GM11168 (cell line): ENCODE measurements around the gene IRX4.

Source experiments
- in situ Hi-C: fragments of 300-500 bp; cut with MboI; formaldehyde crosslinking; loops from one replicate; pipeline ENCODE4 v1.12.0; 2022; ENCODE audit warnings: low sequenced_read_pairs; ENCODE audit not compliant: unreplicated experiment

Gene IRX4

DNA sequence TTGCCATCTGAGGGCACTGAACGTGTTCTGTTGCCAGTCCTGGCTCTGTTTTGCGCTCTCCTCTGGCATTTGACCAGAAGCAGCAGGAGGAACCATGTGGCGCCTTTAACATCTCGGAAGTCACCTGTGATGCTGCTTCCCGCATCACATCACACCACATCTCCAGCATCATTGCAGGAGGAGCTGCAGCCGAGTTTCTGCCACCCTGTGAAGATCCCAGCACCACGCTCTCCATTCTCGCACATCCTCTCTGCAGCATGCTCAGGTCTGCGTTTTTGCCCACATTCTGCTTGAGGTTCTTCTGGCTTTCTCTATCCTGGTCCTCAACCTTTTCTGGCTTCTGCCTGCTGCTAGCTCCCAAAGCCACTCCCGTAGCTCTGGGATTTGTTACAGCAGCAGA lies 11.0 kb upstream of the IRX4 start:
- in situ Hi-C loops = no loop called here

- in situ Hi-C loops = no loop called here
Measured at GRCh38 chr5:1892685-1893445, 10.1 kb upstream of the IRX4 start.

DNA sequence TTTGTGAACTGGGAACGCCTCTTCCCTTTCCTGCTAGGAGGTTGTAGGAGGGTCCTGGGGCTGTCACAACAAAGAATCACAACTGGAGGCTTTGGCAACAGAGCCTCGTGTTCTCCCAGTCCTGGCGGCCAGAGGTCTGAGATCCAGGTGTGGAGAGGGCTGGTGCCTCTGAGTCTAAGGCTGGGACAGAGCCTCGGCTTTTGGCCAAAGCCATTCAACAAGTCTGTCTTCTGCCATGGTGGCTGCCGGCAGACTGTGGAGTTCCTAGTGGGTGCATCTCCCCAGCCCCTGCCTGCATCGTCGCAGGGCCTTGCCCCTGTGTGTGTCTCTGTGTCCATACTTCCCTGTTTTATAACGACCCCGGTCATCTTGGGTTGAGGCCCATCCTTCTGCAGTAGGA lies 9.5 kb upstream of the IRX4 start:
- in situ Hi-C loops = no loop called here

GRCh38 chr5:1891391-1891790 lies 8.7 kb upstream of the IRX4 start:
- in situ Hi-C loops = no loop called here

- in situ Hi-C loops = no loop called here
Measured at GRCh38 chr5:1890296-1890695, 7.6 kb upstream of the IRX4 start.

DNA sequence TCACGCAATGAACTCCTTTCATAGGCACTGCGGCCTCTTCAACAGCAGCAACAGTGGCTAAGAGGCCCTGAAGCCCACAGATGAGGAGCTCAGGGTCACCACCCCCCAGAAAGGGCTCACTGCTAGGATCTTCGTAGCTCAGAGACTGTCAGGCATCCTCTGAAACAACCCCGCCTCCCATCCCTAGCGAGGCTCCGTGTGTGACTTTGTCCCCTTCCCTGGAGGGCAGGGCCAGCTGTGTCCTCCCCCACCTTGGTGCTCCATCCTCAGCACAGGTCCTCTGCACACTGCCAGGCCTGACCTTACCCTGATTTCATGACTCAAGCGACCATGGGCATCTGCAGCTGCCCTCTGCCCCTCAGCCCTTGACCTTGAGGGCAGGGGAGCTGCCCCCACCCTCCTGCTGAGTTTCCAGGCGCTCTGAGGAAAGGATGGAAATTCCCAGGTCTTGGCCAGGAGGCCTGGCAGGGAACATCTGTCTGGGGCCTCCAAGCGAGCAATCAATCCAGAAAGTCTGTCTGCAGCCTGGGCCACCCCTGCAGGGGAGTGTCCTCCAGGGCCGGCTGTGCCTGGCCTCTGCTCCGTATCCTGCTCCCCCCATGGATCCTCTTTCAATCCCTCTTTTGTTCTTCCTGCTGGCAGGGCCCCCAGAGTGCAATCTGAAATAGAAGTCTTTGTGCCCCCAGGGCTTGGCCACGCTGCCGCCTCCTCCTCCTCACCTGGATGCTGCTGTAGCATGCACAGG lies 6.8 kb upstream of the IRX4 start:
- in situ Hi-C loops = no loop called here

- in situ Hi-C loops = no loop called here
Measured at GRCh38 chr5:1888541-1889251, 6.0 kb upstream of the IRX4 start.

DNA sequence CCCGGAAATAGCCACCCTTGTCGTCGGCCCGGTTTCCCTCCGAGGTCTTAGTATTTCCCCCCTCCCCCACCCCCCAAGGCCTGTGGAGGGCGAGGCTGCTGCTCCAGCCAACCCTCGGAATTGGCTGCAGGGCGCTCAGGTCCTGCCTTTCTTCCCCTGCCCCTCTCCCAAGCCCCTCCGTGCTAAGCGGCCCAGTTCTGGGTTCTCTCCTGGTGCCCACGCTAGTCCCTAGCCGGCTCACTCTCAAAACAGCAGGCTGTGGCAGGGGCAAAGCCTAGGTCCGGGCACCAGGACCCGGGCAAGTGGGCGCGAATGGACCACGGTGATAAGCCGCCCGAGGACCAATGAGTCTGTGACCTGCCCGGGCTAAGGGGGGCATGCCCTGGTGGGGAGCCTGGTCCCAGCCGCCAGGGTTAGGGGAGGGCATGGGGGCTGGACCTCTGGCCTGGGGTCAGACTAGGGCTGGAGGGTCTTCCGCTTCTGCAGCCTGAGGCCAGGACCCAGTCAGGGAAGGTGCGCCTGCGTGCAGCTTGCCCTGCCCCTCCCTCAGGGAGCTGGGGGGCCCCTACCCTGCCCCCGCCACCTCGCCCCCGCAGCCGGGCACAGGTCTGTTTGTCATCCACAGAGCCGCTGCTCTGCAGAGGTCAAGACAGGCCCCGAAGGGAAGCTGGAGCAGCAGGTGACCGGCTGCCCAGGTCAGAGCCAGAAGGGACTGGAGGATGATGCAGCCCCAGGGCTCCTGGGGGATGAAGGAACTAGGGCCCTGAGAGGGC lies 5.0 kb upstream of the IRX4 start:
- in situ Hi-C loops = no loop called here

DNA sequence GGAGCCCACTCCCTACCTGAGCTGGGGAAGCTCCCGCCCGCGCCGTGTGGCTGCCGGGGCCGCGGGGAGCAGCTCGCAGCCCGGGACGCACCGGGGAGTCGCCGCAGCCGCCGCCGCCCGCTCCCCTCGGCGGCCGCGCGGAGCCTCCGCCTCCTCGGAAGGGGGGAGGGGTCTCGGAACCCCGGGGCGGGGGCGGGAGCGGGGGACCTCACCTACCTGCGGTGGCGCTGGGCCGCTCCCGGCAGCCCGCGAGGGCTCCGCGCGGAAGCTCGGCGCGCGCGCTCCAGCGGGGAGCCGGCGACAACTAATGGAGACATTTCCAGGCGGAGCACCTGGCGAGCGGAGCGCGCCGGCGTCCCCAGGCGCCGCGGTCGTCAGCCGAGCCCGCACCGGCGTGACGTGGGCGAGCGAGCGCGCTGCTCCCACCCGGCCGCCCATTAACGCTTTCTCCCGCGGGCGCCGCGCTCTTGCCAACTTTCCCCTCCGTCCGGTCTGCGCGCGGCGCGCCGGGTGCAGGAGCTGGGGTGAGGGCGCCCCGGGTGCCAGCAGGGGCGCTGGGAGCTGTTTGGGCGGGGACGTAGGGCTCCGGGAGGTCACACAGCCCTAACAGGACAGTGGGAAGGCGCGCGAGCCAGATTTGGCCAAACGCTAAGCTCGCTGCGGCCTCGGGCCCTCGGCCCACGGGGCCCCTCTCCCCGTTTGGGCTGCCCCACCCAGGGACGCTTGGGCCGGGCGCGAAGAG lies 4.3 kb upstream of the IRX4 start:
- in situ Hi-C loops = no loop called here

GRCh38 chr5:1885868-1886845 lies 3.4 kb upstream of the IRX4 start:
- in situ Hi-C loops = no loop called here

GRCh38 chr5:1885404-1885755 lies 2.7 kb upstream of the IRX4 start:
- in situ Hi-C loops = no loop called here

DNA sequence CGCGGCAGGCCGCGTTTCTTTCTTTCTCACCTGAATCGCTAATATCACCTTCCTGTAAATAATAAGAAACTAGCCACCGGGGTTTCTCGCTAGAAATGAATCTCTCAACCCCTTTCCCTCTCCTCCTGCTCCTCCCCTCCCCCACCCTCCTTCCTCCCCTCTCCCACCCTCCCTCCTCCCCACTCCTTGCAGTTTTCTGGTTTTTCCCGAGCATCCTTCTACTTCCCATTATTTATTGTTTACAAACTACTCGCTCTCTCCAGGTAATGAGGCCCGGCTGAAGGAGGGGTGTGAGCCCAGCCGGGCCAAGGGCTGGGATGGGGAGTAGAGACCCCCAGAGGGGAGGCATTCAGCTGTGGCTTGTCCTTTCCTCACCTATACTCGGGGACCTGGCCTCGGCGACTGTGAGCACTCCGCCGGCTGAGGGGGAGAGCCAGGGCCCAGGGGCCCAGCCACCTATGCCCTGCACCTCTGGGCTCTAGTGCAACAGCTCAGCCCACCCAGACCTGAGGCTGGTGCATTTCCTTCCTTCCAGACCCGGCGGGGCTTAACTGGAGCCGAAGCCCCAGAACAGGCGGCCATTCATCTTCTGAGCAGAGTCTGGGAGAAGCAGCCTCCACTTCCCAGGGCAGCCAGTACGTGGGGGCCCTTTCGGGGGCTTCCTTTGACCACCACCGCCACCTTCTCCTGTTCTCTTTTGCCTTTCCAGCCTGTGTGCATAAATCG lies 2.1 kb upstream of the IRX4 start:
- in situ Hi-C loops = no loop called here

DNA sequence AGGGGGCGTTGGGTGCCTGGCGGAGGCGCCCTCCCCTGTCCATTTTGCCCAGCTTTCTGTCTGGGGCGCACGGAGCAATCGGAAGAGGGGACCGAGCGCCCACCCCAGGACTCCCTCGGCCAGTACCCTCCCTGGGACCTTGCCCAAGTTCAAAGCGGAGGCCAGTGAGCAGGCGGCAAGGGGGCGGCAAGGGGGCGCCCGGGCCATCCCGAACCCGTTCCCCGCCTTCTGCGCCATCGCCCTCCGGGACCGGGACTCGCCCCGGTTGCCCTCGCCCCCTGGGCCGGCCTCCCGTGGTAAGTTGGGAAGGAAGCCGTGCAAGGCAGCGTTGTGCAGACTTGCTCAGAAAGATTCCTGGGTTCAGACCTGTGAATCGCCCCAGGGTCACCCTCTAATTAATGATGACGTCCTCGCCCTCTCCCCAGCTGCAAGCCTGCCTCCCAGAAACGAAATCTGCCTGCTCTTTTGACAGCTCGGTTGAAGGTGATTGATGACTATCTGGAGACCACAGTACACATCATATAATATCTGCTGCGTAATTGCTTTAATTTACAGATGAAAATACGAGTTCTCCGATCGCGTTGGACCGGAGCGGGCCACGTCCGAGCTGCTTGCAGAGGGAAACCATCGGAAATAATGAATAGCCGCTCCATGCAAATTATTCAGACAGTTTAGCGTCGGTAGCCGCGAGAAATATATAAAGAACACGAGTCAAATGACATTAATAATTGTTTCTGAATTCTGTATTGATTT lies 1.4 kb upstream of the IRX4 start:
- in situ Hi-C loops = no loop called here

DNA sequence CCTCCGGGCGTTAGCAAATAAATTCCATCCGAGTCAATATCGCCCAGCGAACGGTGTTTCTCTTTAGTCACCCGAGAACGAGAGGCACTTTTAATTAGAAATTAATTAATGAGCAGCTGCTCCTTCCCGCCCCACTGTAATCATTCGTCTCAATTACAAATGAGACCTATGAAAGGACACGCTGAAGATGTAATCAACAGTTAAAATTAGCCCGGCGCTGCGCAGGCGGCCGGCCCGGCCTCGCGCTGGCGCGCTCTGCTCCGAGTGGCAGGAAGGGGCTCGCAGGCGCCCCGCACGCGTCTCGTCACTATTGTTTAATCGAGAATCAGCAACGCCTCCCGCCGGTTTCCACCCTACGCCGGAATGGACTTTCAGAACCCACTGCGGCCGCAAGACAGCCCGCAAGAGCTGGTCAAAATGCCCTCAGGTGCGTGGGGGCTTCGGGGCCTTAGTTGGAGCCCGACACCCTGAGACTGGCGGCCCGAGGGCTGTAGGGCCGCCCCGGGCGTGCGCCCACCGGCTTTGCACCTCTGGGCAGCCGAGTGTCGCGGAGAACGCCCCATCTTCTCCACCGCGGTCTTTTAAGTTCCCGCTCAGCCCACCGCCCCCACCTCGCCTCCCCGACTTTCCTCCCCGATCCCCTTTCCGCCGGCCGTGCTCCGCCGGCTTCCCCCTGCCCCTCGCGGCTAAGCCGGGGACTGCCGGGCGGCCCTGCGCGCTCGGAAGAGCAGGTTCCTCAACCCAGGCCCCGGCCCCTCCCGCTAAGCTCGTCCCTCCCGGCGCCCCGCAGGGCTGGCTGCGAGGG lies 597 bp upstream of the IRX4 start:
- in situ Hi-C loops = no loop called here

DNA sequence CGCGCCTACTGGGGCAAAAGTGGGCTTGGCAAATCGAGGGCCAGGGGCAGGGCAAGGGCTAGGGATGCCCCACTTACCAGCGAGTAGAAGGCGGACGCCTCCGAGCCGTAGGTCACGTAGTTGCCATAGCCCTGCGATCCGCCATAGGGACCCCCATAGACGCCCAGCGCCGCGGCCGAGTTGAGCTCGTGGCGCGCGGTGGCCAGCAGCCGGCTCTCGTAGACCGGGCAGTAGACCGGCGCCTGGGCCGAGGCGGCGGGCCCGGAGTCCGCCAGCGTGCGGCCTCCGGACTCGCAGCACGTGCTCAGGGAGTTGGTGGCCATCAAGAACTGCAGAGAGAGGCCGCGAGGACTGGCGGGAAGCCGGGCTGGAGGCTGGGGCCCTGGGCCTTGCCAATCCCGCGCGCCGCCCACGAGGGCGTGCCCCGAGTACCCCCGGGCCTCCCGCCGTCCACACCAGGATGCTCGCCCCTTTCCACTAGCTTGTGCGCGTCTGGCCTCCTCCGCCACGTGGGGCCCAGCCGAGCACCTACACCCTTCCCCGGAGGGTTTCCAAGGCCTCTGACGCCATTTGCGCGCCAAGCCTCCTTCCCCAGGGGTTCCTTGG lies 891 bp downstream of the IRX4 start:
- in situ Hi-C loops = no loop called here

DNA sequence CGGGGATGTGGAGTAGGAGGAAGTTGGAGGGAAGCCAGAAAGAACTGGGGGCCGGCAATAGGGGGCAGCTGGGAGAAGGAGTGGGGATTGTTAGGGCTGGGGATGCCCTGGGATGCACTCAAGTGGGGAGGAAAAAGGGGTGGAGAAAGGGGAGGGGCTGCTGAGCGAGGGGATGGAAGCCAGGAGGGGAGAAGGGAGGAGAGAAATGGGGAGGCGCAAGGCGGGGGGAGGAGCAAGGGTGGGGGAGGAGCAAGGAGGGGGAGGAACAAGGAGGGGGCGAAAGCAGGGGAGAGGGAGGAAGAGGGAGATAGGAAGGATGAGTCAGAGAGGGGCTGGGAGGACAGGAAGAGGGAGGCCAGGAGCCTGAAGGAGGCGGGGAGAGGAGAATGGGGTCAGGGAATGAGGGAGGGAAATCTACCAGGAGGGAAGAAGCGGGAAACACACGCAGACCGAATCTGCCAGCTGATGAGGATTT lies 1.6 kb downstream of the IRX4 start:
- in situ Hi-C loops = no loop called here
